BLaER1 (cell line): ENCODE measurements around the gene HOXA11.

Experiments used
- H3K27ac ChIP-seq: shearing (Covaris generic); formaldehyde crosslinking; 2 replicates; pipeline ENCODE4 v1.8.1; 2022
- H3K27me3 ChIP-seq: shearing (Covaris generic); formaldehyde crosslinking; 2 replicates; pipeline ENCODE4 v1.8.1; 2022
- H3K36me3 ChIP-seq: shearing (Covaris generic); formaldehyde crosslinking; 2 replicates; pipeline ENCODE4 v1.8.1; 2022
- H3K4me1 ChIP-seq: shearing (Covaris generic); formaldehyde crosslinking; 2 replicates; pipeline ENCODE4 v1.8.1; 2022
- H3K4me2 ChIP-seq: shearing (Covaris generic); formaldehyde crosslinking; 2 replicates; pipeline ENCODE4 v1.8.1; 2022
- H3K4me3 ChIP-seq: shearing (Covaris generic); formaldehyde crosslinking; 2 replicates; pipeline ENCODE4 v1.8.1; 2022
- H3K9ac ChIP-seq: shearing (Covaris generic); formaldehyde crosslinking; 2 replicates; pipeline ENCODE4 v1.8.1; 2022
- H3K9me3 ChIP-seq: shearing (Covaris generic); formaldehyde crosslinking; 2 replicates; pipeline ENCODE4 v1.8.1; 2022
- H4K20me1 ChIP-seq: shearing (Covaris generic); formaldehyde crosslinking; 2 replicates; pipeline ENCODE4 v1.8.1; 2022
- Cebpa-rat ChIP-seq: shearing (Covaris generic); IDR thresholded peaks from 2 replicates; pipeline ENCODE4 v1.8.1; 2022

Gene HOXA11

GRCh38 chr7:27185013-27185853, at the start of gene HOXA11:
TSS of gene HOXA11 (minus strand) at chr7:27185232. CDS start at chr7:27185144, 88 bp downstream.
- H3K4me2 ChIP-seq: no peak within 1 kb of the TSS

GRCh38 chr7:27229448-27229847, 44.4 kb upstream of the HOXA11 start:
- TF ChIP-seq Cebpa-rat: no peak
- peaks cover 10% of the 10 kb centered on the region for H3K27me3 ChIP-seq

More at GRCh38 chr7:27185013-27185853, at the start of gene HOXA11:
- Histone ChIP-seq H3K27me3 (peaks cover 100% of the 10 kb centered on the region), H3K27ac (no peak within 1 kb of the TSS), H3K9ac (no peak within 1 kb of the TSS), H3K4me1 (no peaks in the 10 kb centered on the region), H3K9me3 (peaks cover 5% of the 10 kb centered on the region; the same call in 1 of the 2 replicates), H4K20me1 (peaks cover 98% of the 10 kb centered on the region), H3K4me3 (0 out of 2 replicates have a peak within 1 kb of the TSS, but pooled peaks have one; percentile 23), H3K36me3 (no peaks in the 10 kb centered on the region)
- no peak for TF ChIP-seq Cebpa-rat

GRCh38 chr7:27224983-27225934, 40.2 kb upstream of the HOXA11 start:
- H3K9ac ChIP-seq: no peak overlapping the region
- H3K36me3 ChIP-seq: no peaks in the 10 kb centered on the region
- H4K20me1 ChIP-seq: peaks cover 4% of the 10 kb centered on the region; the same call in 1 of the 2 replicates
- H3K4me1 ChIP-seq: no peaks in the 10 kb centered on the region
- H3K9me3 ChIP-seq: peaks cover 15% of the 10 kb centered on the region
- H3K4me3 ChIP-seq: no peak overlapping the region
- peaks cover 48% of the 10 kb centered on the region for H3K27me3 ChIP-seq
- H3K27ac ChIP-seq: no peak overlapping the region
- TF ChIP-seq Cebpa-rat: no peak
- no peak overlapping the region for H3K4me2 ChIP-seq

More at GRCh38 chr7:27229448-27229847, 44.4 kb upstream of the HOXA11 start:
- Histone ChIP-seq H4K20me1 (no peaks in the 10 kb centered on the region), H3K4me2 (no peak overlapping the region), H3K9ac (no peak overlapping the region), H3K9me3 (peaks cover 9% of the 10 kb centered on the region), H3K4me3 (no peak overlapping the region), H3K27ac (no peak overlapping the region), H3K36me3 (no peaks in the 10 kb centered on the region), H3K4me1 (no peaks in the 10 kb centered on the region)

GRCh38 chr7:27223941-27224575, 39.0 kb upstream of the HOXA11 start:
- Histone ChIP-seq H3K4me3 (no peak overlapping the region), H3K4me2 (no peak overlapping the region), H3K9me3 (peaks cover 15% of the 10 kb centered on the region), H4K20me1 (peaks cover 10% of the 10 kb centered on the region; the same call in 1 of the 2 replicates), H3K36me3 (no peaks in the 10 kb centered on the region), H3K27me3 (peaks cover 60% of the 10 kb centered on the region), H3K4me1 (no peaks in the 10 kb centered on the region), H3K9ac (no peak overlapping the region), H3K27ac (no peak overlapping the region)
- TF ChIP-seq Cebpa-rat: no peak

GRCh38 chr7:27221201-27221797, 36.3 kb upstream of the HOXA11 start:
- Histone ChIP-seq H3K27me3 (peaks cover 78% of the 10 kb centered on the region), H3K36me3 (no peaks in the 10 kb centered on the region), H3K9ac (no peak overlapping the region), H3K4me1 (no peaks in the 10 kb centered on the region), H3K4me2 (no peak overlapping the region), H3K4me3 (no peak overlapping the region), H4K20me1 (peaks cover 10% of the 10 kb centered on the region; the same call in 1 of the 2 replicates), H3K9me3 (peaks cover 15% of the 10 kb centered on the region), H3K27ac (no peak overlapping the region)
- TF ChIP-seq Cebpa-rat: no peak

- no peaks in the 10 kb centered on the region for H3K36me3 ChIP-seq
- H4K20me1 ChIP-seq: peaks cover 10% of the 10 kb centered on the region; the same call in 1 of the 2 replicates
- H3K9ac ChIP-seq: no peak overlapping the region
- H3K4me1 ChIP-seq: no peaks in the 10 kb centered on the region
- H3K27ac ChIP-seq: no peak overlapping the region
- H3K4me2 ChIP-seq: no peak overlapping the region
- no peak overlapping the region for H3K4me3 ChIP-seq
- peaks cover 11% of the 10 kb centered on the region for H3K9me3 ChIP-seq
- peaks cover 74% of the 10 kb centered on the region for H3K27me3 ChIP-seq
- TF ChIP-seq Cebpa-rat: no peak
Measured at GRCh38 chr7:27220440-27220955, 35.5 kb upstream of the HOXA11 start.

- Histone ChIP-seq H3K4me3 (no peak overlapping the region), H3K36me3 (no peaks in the 10 kb centered on the region), H3K9ac (no peak overlapping the region), H3K9me3 (0 out of 2 replicates have a peak, but pooled peaks cover 6% of the 10 kb centered on the region), H3K27me3 (peaks cover 72% of the 10 kb centered on the region), H3K4me2 (no peak overlapping the region), H4K20me1 (peaks cover 10% of the 10 kb centered on the region; the same call in 1 of the 2 replicates), H3K27ac (no peak overlapping the region), H3K4me1 (no peaks in the 10 kb centered on the region)
- TF ChIP-seq Cebpa-rat: no peak
Measured at GRCh38 chr7:27219821-27220220, 34.8 kb upstream of the HOXA11 start.

GRCh38 chr7:27217951-27218350, 32.9 kb upstream of the HOXA11 start:
- Histone ChIP-seq H4K20me1 (peaks cover 10% of the 10 kb centered on the region; the same call in 1 of the 2 replicates), H3K4me1 (no peaks in the 10 kb centered on the region), H3K9me3 (0 out of 2 replicates have a peak, but pooled peaks cover 6% of the 10 kb centered on the region), H3K4me2 (no peak overlapping the region), H3K9ac (no peak overlapping the region), H3K4me3 (no peak overlapping the region), H3K36me3 (no peaks in the 10 kb centered on the region), H3K27ac (no peak overlapping the region), H3K27me3 (peaks cover 78% of the 10 kb centered on the region)
- TF ChIP-seq Cebpa-rat: no peak
